GM19239 (cell line): ENCODE data around the gene CCDC68.
"Not testable (repeated sequence)": the region's sequence is repeated elsewhere in the genome, so short reads cannot be mapped to it uniquely, and the experiment has no call there.

ENCODE experiments used
- DNase-seq: peaks from one replicate; pipeline ENCODE4 v3.0.0; 2011; ENCODE audit warnings: low spot score; ENCODE audit not compliant: insufficient read length
- FAIRE-seq: peaks from 2 replicates; lab custom pipeline; 2011; peaks lifted over from hg19 to GRCh38; lab: Jason Lieb, UNC

CCDC68 gene

GRCh38 chr18:54958704-54959625 lies at the start of gene CCDC68:
Gene CCDC68 (minus strand): TSS chr18:54959461. CDS start chr18:54942791, 16,670 bp downstream.
- FAIRE-seq: no peak
- DNase-seq: no peak

GRCh38 chr18:55007602-55008001 lies 48.3 kb upstream of the CCDC68 start:
- FAIRE-seq: no peak

GRCh38 chr18:55003695-55004094 lies 44.4 kb upstream of the CCDC68 start:
- no peak for FAIRE-seq

More at GRCh38 chr18:55007602-55008001, 48.3 kb upstream of the CCDC68 start:
- DNase-seq: no peak

GRCh38 chr18:55002261-55002660 lies 43.0 kb upstream of the CCDC68 start:
- FAIRE-seq: no peak
- no peak for DNase-seq

More at GRCh38 chr18:55003695-55004094, 44.4 kb upstream of the CCDC68 start:
- DNase-seq: no peak

- DNase-seq (no peak), FAIRE-seq (no peak)
Measured at GRCh38 chr18:55001394-55002024, 42.2 kb upstream of the CCDC68 start.

- no peak for FAIRE-seq
- DNase-seq: no peak
Measured at GRCh38 chr18:55000529-55000928, 41.3 kb upstream of the CCDC68 start.

- FAIRE-seq (no peak), DNase-seq (no peak)
Measured at GRCh38 chr18:54999016-54999415, 39.8 kb upstream of the CCDC68 start.

GRCh38 chr18:54995421-54996143 lies 36.3 kb upstream of the CCDC68 start:
- DNase-seq (no peak), FAIRE-seq (no peak)

GRCh38 chr18:54991981-54992380 lies 32.7 kb upstream of the CCDC68 start:
- no peak for FAIRE-seq
- no peak for DNase-seq

GRCh38 chr18:54984908-54985307 lies 25.6 kb upstream of the CCDC68 start:
- DNase-seq (no peak), FAIRE-seq (no peak)

GRCh38 chr18:54983791-54984190 lies 24.5 kb upstream of the CCDC68 start:
- DNase-seq (no peak), FAIRE-seq (no peak)

GRCh38 chr18:54983041-54983686 lies 23.9 kb upstream of the CCDC68 start:
- DNase-seq (no peak), FAIRE-seq (peak; percentile 90)

- no peak for DNase-seq
- no peak for FAIRE-seq
Measured at GRCh38 chr18:54981076-54981475, 21.8 kb upstream of the CCDC68 start.

GRCh38 chr18:54975598-54975997 lies 16.3 kb upstream of the CCDC68 start:
- DNase-seq (no peak), FAIRE-seq (no peak)

GRCh38 chr18:54973046-54973445 lies 13.8 kb upstream of the CCDC68 start:
- DNase-seq (no peak), FAIRE-seq (no peak)

- DNase-seq (no peak), FAIRE-seq (no peak)
Measured at GRCh38 chr18:54968807-54969206, 9.5 kb upstream of the CCDC68 start.

- not testable (repeated sequence) for FAIRE-seq, DNase-seq
Measured at GRCh38 chr18:54968237-54968636, 9.0 kb upstream of the CCDC68 start.

GRCh38 chr18:54967786-54968185 lies 8.5 kb upstream of the CCDC68 start:
- DNase-seq: no peak
- no peak for FAIRE-seq

- DNase-seq (no peak), FAIRE-seq (no peak)
Measured at GRCh38 chr18:54964741-54965140, 5.5 kb upstream of the CCDC68 start.
